Measurements from ENCODE around the gene TTN.
"Not testable (repeated sequence)": the region's sequence is repeated elsewhere in the genome, so short reads cannot be mapped to it uniquely, and the experiment has no call there.

TTN gene

DNA sequence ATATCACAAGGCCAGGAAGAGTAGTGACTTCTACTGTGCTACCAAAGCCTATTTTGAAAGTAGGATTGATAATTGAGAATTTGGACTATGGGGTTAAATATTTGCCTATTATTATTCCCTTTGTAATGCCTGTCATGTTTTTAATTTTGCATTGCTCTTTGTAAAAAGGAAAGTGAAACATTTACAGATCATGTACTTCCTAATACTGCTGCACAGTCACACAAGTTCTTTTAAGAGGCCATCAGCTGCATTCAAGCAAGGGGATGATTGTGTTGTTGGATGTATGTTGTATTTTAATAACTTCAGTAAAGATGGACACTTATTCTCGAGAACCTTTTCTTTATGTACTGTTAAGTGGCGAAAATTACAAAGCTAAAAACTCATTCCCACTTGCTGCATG is 256.9 kb downstream of the TTN start:
- FAIRE-seq, result no peak
- no peak for DNase-seq (ENCODE audit: insufficient read length, low spot score)

DNA sequence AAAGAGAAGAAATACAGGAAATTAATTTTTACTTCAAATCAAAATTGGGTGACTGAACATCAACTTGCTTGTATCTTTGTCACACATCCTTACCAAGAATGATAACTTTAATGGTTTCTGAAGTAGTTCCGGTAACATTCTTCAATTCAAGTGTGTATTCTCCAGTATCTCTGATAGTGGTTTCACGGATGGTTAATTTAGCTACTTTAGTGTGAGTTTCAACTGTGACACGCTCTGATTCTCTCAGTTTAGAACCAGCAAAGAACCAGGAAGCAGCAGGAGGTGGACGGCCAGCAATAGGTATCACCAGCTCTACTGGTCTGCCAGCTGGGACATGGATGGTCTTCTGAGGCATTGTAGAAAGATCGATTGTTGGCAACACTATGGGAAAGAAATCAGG is 264.7 kb downstream of the TTN start:
- DNase-seq (ENCODE audit: insufficient read length, low spot score), result no peak
- no peak for FAIRE-seq

DNA sequence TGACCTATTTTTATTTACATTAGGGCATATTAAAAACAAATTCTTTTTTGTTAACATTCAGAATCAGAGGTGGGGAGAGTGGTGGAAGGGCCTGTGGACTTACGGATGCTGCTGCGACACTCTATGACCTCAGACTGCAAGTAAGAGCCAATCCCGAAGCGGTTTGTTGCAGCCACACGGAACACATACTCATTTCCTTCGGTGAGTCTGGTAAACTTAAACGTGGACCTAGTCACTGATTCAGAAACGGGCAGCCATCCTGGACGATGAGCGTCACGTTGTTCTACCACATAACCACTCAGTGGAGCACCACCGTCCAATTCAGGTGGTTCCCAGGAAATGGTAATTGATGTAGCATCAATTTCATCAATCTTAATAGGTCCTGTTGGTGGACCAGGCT is 265.1 kb downstream of the TTN start:
- FAIRE-seq (no peak), DNase-seq (ENCODE audit: insufficient read length, low spot score) (no peak)

DNA sequence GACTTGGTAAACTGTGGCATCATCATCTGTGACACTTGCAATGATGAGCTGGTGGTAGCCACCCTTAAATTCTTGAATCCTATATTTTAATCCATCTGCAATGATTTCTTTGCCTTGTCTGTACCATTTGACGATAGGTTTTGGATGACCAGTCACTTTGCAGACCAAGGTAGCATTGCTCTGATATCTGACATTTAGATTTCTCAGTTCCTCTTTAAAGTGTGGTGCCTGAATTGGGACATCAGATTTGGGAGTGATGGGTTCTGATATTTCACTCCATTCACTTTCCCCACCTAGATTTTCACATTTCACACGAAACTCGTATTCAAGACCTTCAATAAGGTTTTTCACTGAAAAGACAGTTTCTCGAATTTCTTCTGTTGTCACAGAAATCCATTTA is 271.2 kb downstream of the TTN start:
- no peak for FAIRE-seq

DNA sequence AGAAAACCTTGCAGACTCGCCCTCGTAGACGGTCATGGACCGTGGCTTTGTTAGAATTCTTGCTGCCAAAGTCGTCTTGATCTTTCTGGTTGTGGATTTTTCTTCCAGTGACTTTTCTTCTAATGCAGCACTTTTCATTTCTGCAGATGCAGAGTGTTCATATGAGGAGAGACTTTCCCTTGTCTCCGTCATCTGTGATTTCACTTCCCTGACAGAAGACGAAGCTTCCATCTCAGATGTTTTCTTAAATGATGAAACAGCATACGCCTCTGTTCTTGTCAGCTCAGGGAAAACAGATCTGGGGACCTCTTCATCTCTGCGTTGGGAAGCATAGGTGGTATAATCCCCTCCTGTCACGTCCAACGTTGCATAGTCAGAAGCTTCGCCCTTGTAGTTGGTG is 276.1 kb downstream of the TTN start:
- no peak for FAIRE-seq
- no peak for DNase-seq (ENCODE audit: insufficient read length, low spot score)

More for the DNA sequence above, 271.2 kb downstream of the TTN start:
- no peak for DNase-seq (ENCODE audit: insufficient read length, low spot score)

DNA sequence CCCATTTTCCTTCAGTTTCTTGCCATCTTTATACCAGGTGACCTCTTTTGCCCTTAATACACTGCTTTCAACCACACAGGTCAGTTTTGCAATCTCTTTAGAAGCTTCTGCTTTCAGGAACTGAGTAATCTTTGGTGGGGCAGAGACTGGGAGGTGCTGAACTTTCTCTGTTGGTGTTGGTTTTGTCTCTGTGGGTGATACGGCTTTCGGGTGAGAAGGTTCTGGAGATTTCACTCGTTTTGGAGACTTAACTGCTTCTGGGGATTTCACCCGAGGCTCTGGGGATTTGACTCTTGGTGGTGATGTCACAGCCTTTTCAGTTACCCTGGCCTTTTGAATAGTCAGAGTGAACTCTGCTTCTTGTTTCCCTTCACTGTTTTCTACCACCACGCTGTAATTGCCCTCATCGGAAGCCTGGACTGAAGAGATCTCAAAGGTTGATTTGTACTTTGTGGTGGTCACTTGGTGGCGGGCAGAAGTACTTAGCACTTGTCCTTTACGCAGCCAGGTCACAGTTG is 276.5 kb downstream of the TTN start:
- FAIRE-seq, result no peak
- DNase-seq (ENCODE audit: insufficient read length, low spot score), result no peak

DNA sequence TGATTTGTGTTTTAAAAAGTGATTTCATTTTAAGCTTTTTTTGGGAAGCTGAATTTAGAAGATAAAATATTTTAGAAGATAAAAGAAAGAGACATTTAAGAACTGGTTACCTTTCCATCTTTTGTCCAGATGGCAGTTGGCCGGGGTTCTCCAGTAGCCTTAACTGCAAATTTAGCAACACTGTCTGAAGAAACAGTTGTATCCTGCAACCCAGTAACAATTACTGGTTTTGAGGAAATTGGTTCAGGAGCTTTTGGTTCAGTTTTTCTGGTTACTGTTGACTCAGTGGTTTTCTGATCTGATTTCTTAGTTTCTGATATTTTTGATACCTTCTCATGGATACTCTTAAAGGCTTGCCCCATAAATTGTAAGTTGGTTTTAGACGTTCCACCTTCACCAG is 277.1 kb downstream of the TTN start:
- no peak for DNase-seq (ENCODE audit: insufficient read length, low spot score)
- FAIRE-seq, result no peak

DNA sequence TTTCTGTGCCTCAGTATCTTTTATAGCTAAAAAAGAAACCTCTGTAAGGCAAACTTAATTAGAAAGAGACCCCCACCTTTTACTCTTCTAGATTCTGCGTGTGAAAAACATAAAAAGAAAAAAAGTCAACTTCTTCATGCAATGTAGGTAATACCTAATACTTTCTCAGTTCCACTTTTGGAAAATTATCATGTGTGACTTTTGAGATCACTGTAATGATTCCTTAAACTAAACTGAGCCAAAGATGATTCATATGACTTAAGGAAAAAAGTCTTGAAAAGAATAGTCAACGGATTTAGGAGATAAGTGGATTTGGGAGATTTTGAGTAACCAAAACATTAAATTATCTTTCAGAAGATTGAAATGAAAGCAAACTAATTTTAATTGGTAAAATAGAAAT is 278.0 kb downstream of the TTN start:
- DNase-seq (ENCODE audit: insufficient read length, low spot score) (no peak), FAIRE-seq (no peak)

DNA sequence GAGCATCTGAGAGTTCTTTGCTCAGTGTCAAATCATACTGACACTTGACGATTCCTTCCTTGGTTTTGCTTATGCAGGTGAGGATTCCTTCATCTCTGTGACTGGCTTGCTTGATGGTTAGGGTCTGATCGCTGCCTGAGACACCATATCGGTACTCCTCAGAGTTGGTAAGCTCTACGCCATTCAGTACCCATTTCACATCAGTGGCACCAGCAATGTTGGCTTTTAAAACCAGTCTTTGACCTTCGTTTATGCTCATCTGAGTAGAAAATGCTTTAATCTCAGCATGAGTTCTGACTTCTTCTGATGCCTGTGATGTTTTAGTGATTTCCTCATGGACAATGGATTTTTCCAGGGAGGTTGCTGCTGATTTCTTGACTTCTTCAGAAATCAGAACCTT is 278.6 kb downstream of the TTN start:
- DNase-seq (ENCODE audit: insufficient read length, low spot score), result no peak
- no peak for FAIRE-seq

DNA sequence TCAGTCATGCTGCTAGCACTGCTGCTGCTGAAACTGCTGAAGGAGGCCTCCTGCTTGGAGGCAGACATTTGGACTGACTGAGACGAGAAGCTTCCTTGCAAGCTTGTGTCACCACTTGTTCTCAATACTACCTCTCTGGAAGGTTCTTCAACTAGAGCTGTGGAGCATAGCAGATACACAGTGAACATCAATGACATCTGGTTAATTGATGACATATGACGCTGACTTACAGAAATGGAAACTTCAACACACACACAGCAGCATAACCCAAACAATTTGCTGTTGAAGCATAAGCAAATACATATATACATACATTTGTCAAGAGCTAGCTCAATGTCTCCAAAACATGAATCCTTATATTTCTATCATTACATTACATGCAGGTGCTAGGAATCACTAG is 279.6 kb downstream of the TTN start:
- no peak for FAIRE-seq
- no peak for DNase-seq (ENCODE audit: insufficient read length, low spot score)

DNA sequence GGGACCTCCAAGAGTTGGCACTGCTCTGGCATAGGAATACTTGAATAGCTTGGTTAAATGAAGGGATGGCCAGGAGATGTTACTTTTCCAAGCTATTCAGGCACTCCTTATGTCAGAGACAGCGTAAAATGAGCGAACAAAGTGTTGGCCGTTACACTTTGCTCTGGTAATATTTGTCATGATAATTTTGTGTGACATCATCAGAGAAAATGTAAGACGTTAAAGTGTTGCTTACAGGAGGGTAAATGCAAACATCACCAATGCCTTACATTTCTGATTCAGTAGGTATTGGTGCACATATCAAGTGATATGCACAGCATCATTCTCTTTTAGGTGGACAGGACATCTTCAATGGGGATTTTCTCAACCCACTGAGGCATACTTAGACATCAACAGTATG is 281.0 kb downstream of the TTN start:
- DNase-seq (ENCODE audit: insufficient read length, low spot score), result no peak
- no peak for FAIRE-seq

DNA sequence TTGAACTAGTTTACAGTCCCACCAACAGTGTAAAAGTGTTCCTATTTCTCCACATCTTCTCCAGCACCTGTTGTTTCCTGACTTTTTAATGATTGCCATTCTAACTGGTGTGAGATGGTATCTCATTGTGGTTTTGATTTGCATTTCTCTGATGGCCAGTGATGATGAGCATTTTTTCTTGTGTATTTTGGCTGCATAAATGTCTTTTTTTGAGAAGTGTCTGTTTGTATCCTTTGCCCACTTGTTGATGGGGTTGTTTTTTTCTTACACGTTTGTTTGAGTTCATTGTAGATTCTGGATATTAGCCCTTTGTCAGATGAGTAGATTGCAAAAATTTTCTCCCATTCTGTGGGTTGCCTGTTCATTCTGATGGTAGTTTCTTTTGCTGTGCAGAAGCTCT is 281.8 kb downstream of the TTN start:
- not testable (repeated sequence) for DNase-seq (ENCODE audit: insufficient read length, low spot score); FAIRE-seq

DNA sequence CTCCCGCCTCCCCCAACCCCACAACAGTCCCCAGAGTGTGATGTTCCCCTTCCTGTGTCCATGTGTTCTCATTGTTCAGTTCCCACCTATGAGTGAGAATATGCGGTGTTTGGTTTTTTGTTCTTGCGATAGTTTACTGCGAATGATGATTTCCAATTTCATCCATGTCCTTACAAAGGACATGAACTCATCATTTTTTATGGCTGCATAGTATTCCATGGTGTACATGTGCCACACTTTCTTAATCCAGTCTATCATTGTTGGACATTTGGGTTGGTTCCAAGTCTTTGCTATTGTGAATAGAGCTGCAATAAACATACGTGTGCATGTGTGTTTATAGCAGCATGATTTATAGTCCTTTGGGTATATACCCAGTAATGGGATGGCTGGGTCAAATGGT is 282.2 kb downstream of the TTN start:
- not testable (repeated sequence) for DNase-seq (ENCODE audit: insufficient read length, low spot score); FAIRE-seq

DNA sequence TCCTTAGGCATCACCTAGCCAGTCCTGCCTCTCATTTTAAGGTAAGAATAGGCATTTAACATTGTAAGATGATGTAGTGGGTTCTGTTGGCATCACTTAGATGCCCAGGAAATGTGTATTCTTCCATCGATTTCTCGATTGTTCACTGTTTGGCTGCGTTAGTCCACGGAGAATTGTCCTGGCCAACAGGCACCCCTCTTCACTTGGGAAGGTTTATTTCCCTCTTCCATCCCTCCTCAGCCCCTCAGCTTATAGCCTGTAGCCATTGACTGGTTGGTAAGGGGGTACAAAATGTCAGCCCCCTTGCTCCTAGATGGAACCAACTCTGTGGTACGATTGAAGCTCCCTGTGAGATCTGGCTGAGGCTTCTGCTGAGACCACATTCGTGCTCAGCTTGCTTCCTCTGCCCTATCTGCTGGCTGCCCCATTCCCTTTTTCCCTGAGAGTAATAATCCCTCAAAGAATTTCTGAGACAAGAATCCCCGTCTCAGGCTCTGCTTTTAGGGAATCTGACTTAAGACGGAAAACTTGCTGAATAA is 283.6 kb downstream of the TTN start:
- no peak for FAIRE-seq
- DNase-seq (ENCODE audit: insufficient read length, low spot score), result no peak

DNA sequence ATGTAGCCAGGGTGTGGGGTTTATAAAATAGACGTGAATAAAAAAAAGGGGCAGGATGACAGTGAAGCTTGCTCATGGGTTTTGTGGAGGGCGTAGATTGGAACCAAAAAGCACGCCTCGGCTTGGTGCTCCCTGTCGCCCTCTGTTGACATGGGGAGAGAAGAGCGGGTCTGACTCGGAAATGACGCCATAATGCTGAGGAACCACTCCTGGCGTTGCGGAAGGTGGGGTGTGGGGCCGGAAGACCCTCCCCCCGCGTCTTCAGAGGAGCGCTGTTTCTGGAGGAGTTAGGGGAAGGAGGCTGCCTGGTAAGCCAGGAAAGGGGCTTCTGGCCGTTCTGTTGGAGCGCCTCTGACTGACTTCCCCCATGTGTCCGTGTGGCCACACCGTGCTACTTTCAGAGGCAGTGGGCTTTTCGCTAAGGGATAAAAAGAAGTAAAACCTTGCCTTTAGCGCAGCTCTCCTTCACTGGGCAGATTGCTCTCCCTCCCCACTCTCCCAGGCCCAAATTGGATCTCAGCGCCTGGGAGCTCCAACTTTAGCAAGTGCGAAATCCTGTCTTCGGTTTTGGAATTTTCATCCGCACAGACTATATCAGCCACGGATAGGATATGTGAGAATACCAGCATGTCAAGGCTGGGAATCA is 284.1 kb downstream of the TTN start:
- DNase-seq (ENCODE audit: insufficient read length, low spot score) (peak; percentile 78), FAIRE-seq (no peak)

DNA sequence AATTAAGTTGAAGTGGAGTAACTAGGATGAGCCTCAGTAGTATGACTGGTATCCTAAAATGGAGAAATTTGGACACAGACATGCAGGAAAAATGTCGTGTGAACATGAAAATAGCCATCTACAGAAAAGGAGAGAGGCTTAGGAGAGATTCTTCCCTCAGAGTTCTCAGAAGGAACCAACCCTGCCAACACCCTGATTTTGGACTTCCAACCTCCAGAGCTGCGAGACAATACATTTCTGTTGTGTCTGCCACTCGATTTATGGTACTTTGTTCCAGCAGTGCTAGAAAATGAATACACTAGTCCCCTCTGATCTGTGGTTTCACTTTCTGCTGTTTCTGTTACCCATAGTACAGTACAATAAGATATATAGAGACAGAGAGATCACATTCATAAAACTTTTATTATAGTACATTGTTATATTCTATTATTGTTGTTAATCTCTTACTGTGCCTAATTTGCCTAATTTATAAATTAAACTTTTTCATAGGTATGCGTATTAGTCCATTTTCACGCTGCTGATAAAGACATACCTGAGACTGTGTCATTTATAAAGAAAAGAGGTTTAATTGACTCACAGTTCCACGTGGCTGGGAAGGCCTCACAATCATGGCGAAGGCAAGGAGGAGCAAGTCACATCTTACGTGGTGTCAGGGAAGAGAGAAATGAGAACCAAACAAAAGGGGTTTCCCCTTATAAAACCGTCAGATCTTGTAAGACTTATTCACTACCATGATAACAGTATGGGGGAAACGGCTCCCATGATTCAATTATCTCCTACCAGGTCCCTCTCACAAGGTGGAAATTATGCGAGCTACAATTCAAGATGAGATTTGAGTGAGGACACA is 285.7 kb downstream of the TTN start:
- FAIRE-seq, result no peak
- no peak for DNase-seq (ENCODE audit: insufficient read length, low spot score)

DNA sequence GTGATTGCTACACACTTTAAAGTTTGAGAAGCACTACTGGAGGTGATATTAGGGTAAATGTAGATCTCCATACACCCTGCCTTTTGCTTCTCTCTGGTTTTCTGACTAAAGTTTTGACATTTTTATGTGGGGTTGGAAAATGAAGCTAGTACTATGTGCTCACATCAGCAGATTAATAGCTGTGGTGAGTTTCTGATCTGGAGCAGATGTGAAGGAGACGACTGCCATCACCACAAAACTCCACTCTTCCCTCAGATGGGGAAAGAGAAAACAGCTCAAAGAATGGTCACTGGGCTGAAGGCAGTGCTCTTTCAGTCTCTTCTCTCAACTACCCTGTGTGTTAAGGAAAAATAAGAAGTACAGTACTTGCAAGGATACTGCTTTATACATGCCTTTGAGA is 289.7 kb downstream of the TTN start:
- DNase-seq (ENCODE audit: insufficient read length, low spot score) (no peak), FAIRE-seq (no peak)

DNA sequence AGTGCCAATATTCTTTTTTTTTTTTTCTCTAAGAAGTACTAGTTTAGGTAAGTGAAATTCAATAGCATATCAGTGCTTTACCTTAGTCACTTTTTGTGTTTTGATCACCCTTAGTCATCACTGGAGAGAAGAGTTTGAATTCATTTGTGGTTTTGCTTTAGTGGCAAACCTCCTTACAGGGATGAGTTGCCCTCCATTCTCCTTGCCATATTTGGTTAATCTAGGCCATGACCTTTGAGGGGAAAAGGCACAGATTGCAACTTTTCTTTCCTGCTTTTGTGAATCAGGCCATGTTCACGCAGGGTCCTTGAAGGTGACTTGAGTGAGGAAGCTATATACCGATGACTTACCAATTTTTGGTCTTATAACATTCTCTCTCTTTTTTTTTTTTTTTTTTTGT is 292.6 kb downstream of the TTN start:
- DNase-seq (ENCODE audit: insufficient read length, low spot score) (peak; percentile 17), FAIRE-seq (no peak)

DNA sequence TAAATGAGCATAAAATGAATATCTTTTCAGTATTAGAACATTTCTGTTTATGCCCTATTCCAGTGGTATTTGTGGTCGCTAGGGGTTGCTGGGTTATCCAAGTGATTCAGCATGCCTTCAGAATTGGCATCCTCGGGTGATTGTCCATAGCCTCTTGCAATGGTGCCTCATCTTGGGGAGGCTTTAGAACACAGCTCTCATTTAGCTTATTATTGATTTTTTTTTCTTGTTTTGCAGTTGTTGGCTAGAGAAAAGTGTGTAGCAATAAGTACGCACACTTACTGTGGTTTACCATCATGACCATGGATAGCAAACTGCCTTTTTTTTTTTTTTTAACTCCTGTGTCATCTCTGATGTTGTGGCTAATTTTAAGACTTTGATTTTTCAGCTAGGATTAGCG is 293.3 kb downstream of the TTN start:
- DNase-seq (ENCODE audit: insufficient read length, low spot score) (no peak), FAIRE-seq (no peak)

DNA sequence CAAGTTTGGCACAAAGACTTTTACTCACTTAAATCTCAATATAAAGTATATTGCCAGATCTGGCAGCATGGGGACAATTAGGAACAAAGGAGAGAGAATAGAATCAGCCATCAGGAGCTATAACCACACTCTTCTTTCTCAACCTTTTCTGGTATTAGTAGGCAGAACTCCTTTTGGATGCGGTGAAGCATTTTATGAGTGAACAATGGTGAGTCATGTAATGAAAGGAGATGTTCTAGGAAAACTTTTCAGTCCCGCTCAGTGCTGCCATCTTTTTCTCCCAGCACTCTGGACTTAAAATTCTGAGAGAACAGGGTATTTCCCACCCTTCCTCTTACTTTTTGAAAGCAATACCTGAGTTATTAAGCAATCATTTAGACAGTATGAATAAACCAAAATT is 294.7 kb downstream of the TTN start:
- DNase-seq (ENCODE audit: insufficient read length, low spot score) (no peak), FAIRE-seq (no peak)

DNA sequence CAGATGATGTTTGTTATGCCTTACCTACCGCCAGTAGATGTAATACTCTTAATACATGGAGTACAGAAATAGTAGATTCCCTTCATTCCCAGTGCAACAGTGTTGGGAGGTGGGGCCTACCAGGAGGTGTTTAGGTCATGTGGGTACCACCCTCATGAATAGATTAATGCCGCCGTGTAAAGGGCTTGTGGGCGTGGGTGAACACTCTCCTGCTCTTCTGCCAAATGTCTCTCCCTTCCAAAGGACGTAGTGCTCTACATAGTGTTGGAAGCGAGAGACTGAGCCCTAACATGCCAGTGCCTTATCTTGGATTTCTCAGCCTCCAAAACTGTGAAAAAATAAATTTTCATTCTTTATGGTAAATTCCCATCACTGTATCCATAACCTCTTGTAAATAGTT is 296.8 kb downstream of the TTN start:
- DNase-seq (ENCODE audit: insufficient read length, low spot score) (no peak), FAIRE-seq (no peak)

DNA sequence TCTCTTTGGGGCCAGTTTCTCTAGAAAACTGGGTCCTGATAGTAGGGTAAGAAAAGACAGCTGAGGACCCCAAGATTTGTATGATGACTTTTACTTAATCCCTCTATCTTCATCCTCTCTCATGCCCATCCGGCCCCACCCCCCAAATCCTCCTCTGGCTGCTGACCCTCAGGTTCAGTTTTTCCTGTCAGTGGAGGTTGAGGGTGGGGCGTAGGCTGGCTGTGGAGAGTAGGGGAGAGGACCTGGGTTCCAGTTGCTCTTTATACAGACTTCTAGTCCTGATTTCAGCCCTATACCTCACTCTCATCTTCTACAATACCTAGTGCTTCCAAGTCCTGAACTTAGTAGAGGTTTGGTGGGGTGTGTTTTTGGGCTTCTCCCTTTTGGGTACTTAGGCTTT is 298.6 kb downstream of the TTN start:
- FAIRE-seq (no peak), DNase-seq (ENCODE audit: insufficient read length, low spot score) (no peak)

All from HTR-8/SVneo (cell line).